MM.1S (cell line): ENCODE data around the gene ATPAF2.

Experiments used
- DNase-seq: peaks from one replicate; pipeline ENCODE4 v3.0.0-alpha.2; 2015
- H2AFZ ChIP-seq: fragments of 300-600 bp; sonication (generic); 2 replicates; pipeline ENCODE4 v1.6.0; 2016; ENCODE audit warnings: antibody characterized with exemption, low read length
- H3F3A ChIP-seq: fragments of 300-600 bp; sonication (generic); 2 replicates; pipeline ENCODE4 v1.6.1; 2016; ENCODE audit warnings: mild to moderate bottlenecking, antibody characterized with exemption, low read length, moderate library complexity, mixed read lengths; ENCODE audit not compliant: insufficient read depth
- H3K27ac ChIP-seq: fragments of 300-600 bp; sonication (generic); 2 replicates; pipeline ENCODE4 v1.5.1; 2016; ENCODE audit warnings: mild to moderate bottlenecking, low read length
- H3K27me3 ChIP-seq: fragments of 300-600 bp; sonication (generic); replicated peaks from 2 replicates; pipeline ENCODE4 v1.6.0; 2016; ENCODE audit warnings: low read length; ENCODE audit not compliant: insufficient read depth
- H3K36me3 ChIP-seq: fragments of 300-600 bp; sonication (generic); replicated peaks from 2 replicates; pipeline ENCODE4 v1.6.1; 2016; ENCODE audit warnings: mild to moderate bottlenecking, low read length, mixed read lengths; ENCODE audit not compliant: insufficient read depth
- H3K4me1 ChIP-seq: fragments of 300-600 bp; sonication (generic); 2 replicates; pipeline ENCODE4 v1.6.1; 2016; ENCODE audit warnings: low read length, mixed read lengths
- H3K4me2 ChIP-seq: fragments of 300-600 bp; sonication (generic); 2 replicates; pipeline ENCODE4 v1.6.0; 2016; ENCODE audit warnings: low read depth, low read length
- H3K4me3 ChIP-seq: fragments of 300-600 bp; sonication (generic); 2 replicates; pipeline ENCODE4 v1.5.1; 2016; ENCODE audit warnings: low read length, mixed read lengths
- H3K79me2 ChIP-seq: fragments of 300-600 bp; sonication (generic); 2 replicates; pipeline ENCODE4 v1.6.1; 2016; ENCODE audit warnings: mixed run types, low read length, mixed read lengths
- H3K9ac ChIP-seq: fragments of 300-600 bp; sonication (generic); 2 replicates; pipeline ENCODE4 v1.6.1; 2016; ENCODE audit warnings: low read length, mixed read lengths
- H3K9me2 ChIP-seq: fragments of 300-600 bp; sonication (generic); replicated peaks from 2 replicates; pipeline ENCODE4 v1.6.1; 2016; ENCODE audit warnings: mild to moderate bottlenecking, low read length, mixed read lengths; ENCODE audit not compliant: insufficient read depth
- H3K9me3 ChIP-seq: fragments of 300-600 bp; sonication (generic); replicated peaks from 2 replicates; pipeline ENCODE4 v1.6.1; 2016; ENCODE audit warnings: mild to moderate bottlenecking, low read length, mixed read lengths; ENCODE audit not compliant: insufficient read depth
- H4K20me1 ChIP-seq: fragments of 300-600 bp; sonication (generic); 2 replicates; pipeline ENCODE4 v1.6.1; 2016; ENCODE audit warnings: mild to moderate bottlenecking, low read length, moderate library complexity, mixed read lengths; ENCODE audit not compliant: insufficient read depth
- CTCF ChIP-seq: fragments of 300-600 bp; sonication (generic); IDR thresholded peaks from 2 replicates; pipeline ENCODE4 v1.5.1; 2016; ENCODE audit warnings: antibody characterized with exemption, low read length, mixed read lengths
- EZH2 ChIP-seq: fragments of 300-600 bp; sonication (generic); optimal IDR thresholded peaks from 2 replicates; pipeline ENCODE3; 2017; ENCODE audit warnings: low read depth, mild to moderate bottlenecking, antibody characterized with exemption, low read length, mixed read lengths
- EZH2phosphoT487 ChIP-seq: fragments of 300-600 bp; sonication (generic); IDR thresholded peaks from 2 replicates; pipeline ENCODE4 v1.6.1; 2018; ENCODE audit warnings: antibody characterized with exemption, low read length

ATPAF2 gene

DNA sequence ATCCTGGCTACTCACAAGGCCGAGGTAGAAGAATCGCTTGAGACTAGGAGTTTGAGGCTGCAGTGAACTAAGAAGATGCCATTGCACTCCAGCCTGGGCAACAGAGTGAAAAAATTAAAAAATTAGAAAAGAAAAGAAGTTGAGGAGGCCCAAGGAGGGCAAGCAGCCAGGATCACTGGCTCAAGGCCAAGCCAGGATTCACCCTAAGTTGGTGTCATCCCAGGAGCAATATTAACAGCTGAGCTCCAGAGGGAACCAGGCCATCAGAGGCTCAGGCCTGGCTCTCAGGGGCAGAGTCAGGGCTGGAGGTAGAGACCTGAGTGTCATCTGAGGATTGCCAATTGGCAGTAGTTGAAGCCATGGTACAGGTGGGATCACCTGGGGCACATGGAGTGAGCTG lies 45.6 kb downstream of the ATPAF2 start:
- no peak for DNase-seq
- Histone ChIP-seq H3K4me3 (no peak overlapping the region), H3K79me2 (no peaks in the 10 kb centered on the region), H3K4me1 (no peaks in the 10 kb centered on the region), H3K36me3 (no peaks in the 10 kb centered on the region), H3F3A (no peaks in the 10 kb centered on the region), H4K20me1 (no peaks in the 10 kb centered on the region), H3K9me3 (no peaks in the 10 kb centered on the region), H3K9me2 (no peaks in the 10 kb centered on the region), H2AFZ (no peak overlapping the region), H3K27ac (no peak overlapping the region), H3K4me2 (no peak overlapping the region), H3K9ac (no peak overlapping the region), H3K27me3 (no peaks in the 10 kb centered on the region)
- no peak for TF ChIP-seq CTCF
- no peak for TF ChIP-seq EZH2
- no peak for TF ChIP-seq EZH2phosphoT487

DNA sequence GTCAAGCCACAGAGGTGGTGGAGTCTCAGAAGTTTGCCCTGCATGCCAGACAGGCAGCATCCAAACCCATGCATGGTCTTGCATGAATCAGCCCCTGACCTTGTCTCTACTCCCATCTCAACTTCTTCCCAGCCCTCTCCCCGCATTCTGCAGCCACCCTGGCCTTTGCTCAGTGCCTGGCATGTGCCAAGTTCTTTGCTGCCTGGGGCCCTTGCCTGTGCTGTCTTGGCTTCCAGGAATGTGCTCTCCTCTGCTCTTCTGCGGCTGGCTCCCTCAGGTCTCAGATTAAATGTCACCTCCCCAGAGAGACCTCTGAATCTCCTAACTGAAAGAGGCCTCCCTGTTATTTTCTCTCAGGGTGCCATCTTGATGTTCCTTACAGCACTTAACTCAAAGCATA lies 48.7 kb downstream of the ATPAF2 start:
- no peaks in the 10 kb centered on the region for H4K20me1 ChIP-seq
- H3F3A ChIP-seq: no peaks in the 10 kb centered on the region
- H3K4me2 ChIP-seq: no peak overlapping the region
- H3K27me3 ChIP-seq: no peaks in the 10 kb centered on the region
- H3K79me2 ChIP-seq: no peaks in the 10 kb centered on the region
- no peaks in the 10 kb centered on the region for H3K9me2 ChIP-seq
- no peak for DNase-seq
- no peaks in the 10 kb centered on the region for H3K36me3 ChIP-seq
- no peak overlapping the region for H2AFZ ChIP-seq
- H3K4me1 ChIP-seq: no peaks in the 10 kb centered on the region
- H3K9ac ChIP-seq: no peak overlapping the region
- no peak for TF ChIP-seq CTCF
- TF ChIP-seq EZH2: no peak
- TF ChIP-seq EZH2phosphoT487: no peak
- no peak overlapping the region for H3K4me3 ChIP-seq
- H3K27ac ChIP-seq: no peak overlapping the region
- H3K9me3 ChIP-seq: no peaks in the 10 kb centered on the region

- no peak for TF ChIP-seq CTCF
- TF ChIP-seq EZH2phosphoT487: no peak
- no peak for TF ChIP-seq EZH2
- Histone ChIP-seq H2AFZ (no peak overlapping the region), H3K4me1 (no peaks in the 10 kb centered on the region), H3K4me2 (no peak overlapping the region), H3K9me3 (no peaks in the 10 kb centered on the region), H3F3A (no peaks in the 10 kb centered on the region), H3K9me2 (no peaks in the 10 kb centered on the region), H3K4me3 (no peak overlapping the region), H3K27ac (no peak overlapping the region), H3K36me3 (no peaks in the 10 kb centered on the region), H3K9ac (no peak overlapping the region), H3K79me2 (no peaks in the 10 kb centered on the region), H4K20me1 (no peaks in the 10 kb centered on the region), H3K27me3 (no peaks in the 10 kb centered on the region)
- no peak for DNase-seq
Observed at GRCh38 chr17:17989618-17990017, 49.4 kb downstream of the ATPAF2 start.
